HG02623 (cell line): ENCODE measurements around the gene MAP3K19.
A peak's percentile ranks its signal among the peaks of the same experiment; 100 is the strongest.
"Not testable (repeated sequence)": the region's sequence is repeated elsewhere in the genome, so short reads cannot be mapped to it uniquely, and the experiment has no call there.

ENCODE experiments used
- ATAC-seq: cut with Tn5 transposase; IDR thresholded peaks from one replicate; pipeline ENCODE4 v1.9.1; 2021; ENCODE audit warnings: moderate library complexity; ENCODE audit not compliant: unreplicated experiment

The MAP3K19 gene

GRCh38 chr2:134999521-134999920, 47.7 kb downstream of the MAP3K19 start:
- ATAC-seq: no peak

GRCh38 chr2:134988994-134989605, 58.1 kb downstream of the MAP3K19 start:
- ATAC-seq: no peak

- ATAC-seq: no peak
These were observed 62.2 kb downstream of the MAP3K19 start for GRCh38 chr2:134985061-134985460.

- ATAC-seq: no peak
These were observed 64.6 kb downstream of the MAP3K19 start for GRCh38 chr2:134982603-134983002.

GRCh38 chr2:134980639-134981038, 66.6 kb downstream of the MAP3K19 start:
- ATAC-seq: no peak

- no peak for ATAC-seq
These were observed 68.0 kb downstream of the MAP3K19 start for GRCh38 chr2:134979221-134979620.

GRCh38 chr2:134977104-134977503, 70.1 kb downstream of the MAP3K19 start:
- ATAC-seq: not testable (repeated sequence)

- no peak for ATAC-seq
These were observed 71.1 kb downstream of the MAP3K19 start for GRCh38 chr2:134976074-134976702.

- no peak for ATAC-seq
These were observed 71.8 kb downstream of the MAP3K19 start for GRCh38 chr2:134975281-134976009.

GRCh38 chr2:134973241-134974138, 73.8 kb downstream of the MAP3K19 start:
- no peak for ATAC-seq

- not testable (repeated sequence) for ATAC-seq
These were observed 80.1 kb downstream of the MAP3K19 start for GRCh38 chr2:134967166-134967565.

- ATAC-seq: no peak
These were observed 89.8 kb downstream of the MAP3K19 start for GRCh38 chr2:134957477-134957876.

GRCh38 chr2:134955744-134956143, 91.5 kb downstream of the MAP3K19 start:
- ATAC-seq: no peak

- ATAC-seq: no peak
These were observed 93.2 kb downstream of the MAP3K19 start for GRCh38 chr2:134954065-134954464.

- ATAC-seq: no peak
These were observed 94.6 kb downstream of the MAP3K19 start for GRCh38 chr2:134952608-134953007.

GRCh38 chr2:134950886-134951285, 96.4 kb downstream of the MAP3K19 start:
- no peak for ATAC-seq

GRCh38 chr2:134949981-134950708, 97.1 kb downstream of the MAP3K19 start:
- no peak for ATAC-seq

GRCh38 chr2:134946073-134946472, 101.2 kb downstream of the MAP3K19 start:
- no peak for ATAC-seq

- ATAC-seq: no peak
These were observed 102.3 kb downstream of the MAP3K19 start for GRCh38 chr2:134944975-134945374.

- ATAC-seq: peak; percentile 78
These were observed 103.7 kb downstream of the MAP3K19 start for GRCh38 chr2:134943540-134943939.
